H9 (cell line): ENCODE measurements around the gene AHI1. TPM values are rescaled to one million over a fixed set of nuclear protein-coding genes. Genes with fewer than 3 reads are reported as not detected.

Experiments
- DNase-seq: peaks from one replicate; pipeline ENCODE4 v3.0.0-alpha.2; 2017
- H2AFZ ChIP-seq: one replicate; pipeline ENCODE4 v1.6.1; 2013; ENCODE audit warnings: mild to moderate bottlenecking, low read length, control low read depth, moderate library complexity
- H2AK5ac ChIP-seq: 2 replicates; pipeline ENCODE4 v1.6.1; 2013; ENCODE audit warnings: low read length, control low read depth, mixed read lengths; ENCODE audit not compliant: insufficient read length
- H2BK120ac ChIP-seq: one replicate; pipeline ENCODE4 v1.6.1; 2013; ENCODE audit warnings: low read depth, mild to moderate bottlenecking, low read length, control low read depth, inconsistent platforms; ENCODE audit not compliant: poor library complexity, severe bottlenecking
- H2BK12ac ChIP-seq: 2 replicates; pipeline ENCODE4 v1.6.1; 2013; ENCODE audit warnings: low read length, control low read depth, mixed read lengths, low read depth; ENCODE audit not compliant: insufficient read length
- H2BK15ac ChIP-seq: 2 replicates; pipeline ENCODE4 v1.6.1; 2013; ENCODE audit warnings: low read depth, low read length, control low read depth
- H2BK20ac ChIP-seq: one replicate; pipeline ENCODE4 v1.6.1; 2013; ENCODE audit warnings: low read depth, mild to moderate bottlenecking, low read length, control low read depth, inconsistent platforms; ENCODE audit not compliant: poor library complexity, severe bottlenecking
- H2BK5ac ChIP-seq: 2 replicates; pipeline ENCODE4 v1.6.1; 2013; ENCODE audit warnings: low read length, control low read depth, mixed read lengths; ENCODE audit not compliant: insufficient read length
- H3K14ac ChIP-seq: 2 replicates; pipeline ENCODE4 v1.6.1; 2013; ENCODE audit warnings: low read length, control low read depth; ENCODE audit not compliant: insufficient read depth
- H3K18ac ChIP-seq: 2 replicates; pipeline ENCODE4 v1.6.1; 2013; ENCODE audit warnings: low read depth, mild to moderate bottlenecking, mixed read lengths, low read length, control low read depth; ENCODE audit not compliant: insufficient read length
- H3K23ac ChIP-seq: 2 replicates; pipeline ENCODE4 v1.6.1; 2013; ENCODE audit warnings: low read length, control low read depth, mixed read lengths, low read depth; ENCODE audit not compliant: insufficient read length
- H3K23me2 ChIP-seq: 2 replicates; pipeline ENCODE4 v1.6.1; 2013; ENCODE audit warnings: low read depth, mild to moderate bottlenecking, mixed read lengths, low read length, control low read depth; ENCODE audit not compliant: insufficient read length, poor library complexity, severe bottlenecking
- H3K27ac ChIP-seq: 2 replicates; pipeline ENCODE4 v1.5.1; 2013; ENCODE audit warnings: low read length, control low read depth, mixed read lengths, low read depth; ENCODE audit not compliant: insufficient read length
- H3K27me3 ChIP-seq: 2 replicates; pipeline ENCODE4 v1.6.1; 2013; ENCODE audit warnings: low read length, control low read depth, inconsistent platforms; ENCODE audit not compliant: insufficient read depth
- H3K4ac ChIP-seq: 2 replicates; pipeline ENCODE4 v1.6.1; 2013; ENCODE audit warnings: low read depth, mild to moderate bottlenecking, control low read depth, inconsistent platforms, low read length, moderate library complexity
- H3K4me1 ChIP-seq: 2 replicates; pipeline ENCODE4 v1.6.1; 2013; ENCODE audit warnings: low read length, control low read depth, inconsistent platforms; ENCODE audit not compliant: insufficient read depth
- H3K4me2 ChIP-seq: 2 replicates; pipeline ENCODE4 v1.6.1; 2013; ENCODE audit warnings: low read length, control low read depth, mixed read lengths; ENCODE audit not compliant: insufficient read length, insufficient read depth
- H3K56ac ChIP-seq: 2 replicates; pipeline ENCODE4 v1.6.1; 2013; ENCODE audit warnings: low read depth, mild to moderate bottlenecking, mixed read lengths, low read length, control low read depth; ENCODE audit not compliant: insufficient read length
- H3K79me1 ChIP-seq: 2 replicates; pipeline ENCODE4 v1.6.1; 2013; ENCODE audit warnings: low read depth, mild to moderate bottlenecking, moderate library complexity, low read length, control low read depth, inconsistent platforms; ENCODE audit not compliant: insufficient read depth, poor library complexity, severe bottlenecking
- H3K79me2 ChIP-seq: 2 replicates; pipeline ENCODE4 v1.6.1; 2013; ENCODE audit warnings: low read length, control low read depth, inconsistent platforms; ENCODE audit not compliant: insufficient read depth
- H3K9ac ChIP-seq: 2 replicates; pipeline ENCODE4 v1.6.1; 2013; ENCODE audit warnings: low read length, control low read depth, mixed read lengths; ENCODE audit not compliant: insufficient read length; ENCODE audit errors: extremely low read depth
- H3K9me3 ChIP-seq: one replicate; pipeline ENCODE4 v1.6.1; 2013; ENCODE audit warnings: low read depth, low read length, inconsistent platforms; ENCODE audit not compliant: control insufficient read depth
- H3T11ph ChIP-seq: one replicate; pipeline ENCODE4 v1.6.1; 2013; ENCODE audit warnings: mild to moderate bottlenecking, low read length, control low read depth, inconsistent platforms
- H4K20me1 ChIP-seq: one replicate; pipeline ENCODE4 v1.6.1; 2013; ENCODE audit not compliant: control insufficient read depth, insufficient read length, insufficient read depth
- H4K5ac ChIP-seq: 2 replicates; pipeline ENCODE4 v1.6.1; 2013; ENCODE audit warnings: low read depth, mild to moderate bottlenecking, mixed read lengths, low read length, control low read depth; ENCODE audit not compliant: insufficient read length
- H4K8ac ChIP-seq: replicated peaks from 2 replicates; pipeline ENCODE4 v1.6.1; 2013; ENCODE audit warnings: low read length, control low read depth, mixed read lengths, low read depth; ENCODE audit not compliant: insufficient read length
- H4K91ac ChIP-seq: 2 replicates; pipeline ENCODE4 v1.6.1; 2013; ENCODE audit warnings: low read depth, mild to moderate bottlenecking, moderate library complexity, mixed read lengths, low read length, control low read depth; ENCODE audit not compliant: insufficient read length
- H3K27ac Mint-ChIP-seq, 3 experiments: 2 replicates in 2 of 3; 3 replicates in 1 of 3; pipeline ENCODE4 v1.8.0; 2020 to 2021; ENCODE audit warnings: mixed read lengths in 3 of 3, mild to moderate bottlenecking in 1 of 3, moderate library complexity in 1 of 3
- H3K27me3 Mint-ChIP-seq: 2 replicates; pipeline ENCODE4 v1.8.0; 2021; ENCODE audit warnings: low read depth, mild to moderate bottlenecking, moderate library complexity, mixed read lengths
- H3K36me3 Mint-ChIP-seq, 3 experiments: 2 replicates in 2 of 3; 3 replicates in 1 of 3; pipeline ENCODE4 v1.8.0; 2020 to 2021; ENCODE audit warnings: low read depth in 3 of 3, mixed read lengths in 3 of 3; ENCODE audit not compliant: insufficient read depth in 1 of 3
- H3K4me1 Mint-ChIP-seq, 2 experiments: 2 replicates each; pipeline ENCODE4 v1.8.0; 2020; ENCODE audit warnings: mixed read lengths in 2 of 2
- H3K4me3 Mint-ChIP-seq, 2 experiments: 2 replicates in 1 of 2; 3 replicates in 1 of 2; pipeline ENCODE4 v1.8.0; 2020 to 2021; ENCODE audit warnings: mild to moderate bottlenecking in 2 of 2, mixed read lengths in 2 of 2, moderate library complexity in 1 of 2
- H3K9me3 Mint-ChIP-seq, 2 experiments: 2 replicates in 1 of 2; 3 replicates in 1 of 2; pipeline ENCODE4 v1.8.0; 2020; ENCODE audit warnings: mild to moderate bottlenecking in 2 of 2, mixed read lengths in 2 of 2, moderate library complexity in 1 of 2
- CTCF ChIP-seq: fragments of 200-600 bp; sonication (generic); conservative IDR thresholded peaks from 3 replicates; pipeline ENCODE4 v1.8.0; 2021; ENCODE audit warnings: antibody characterized with exemption, mild to moderate bottlenecking
- WGBS: extraction: QIAGEN DNeasy Blood & Tissue Kit; methylation state at CpG from one replicate; pipeline ENCODE4 v1.1.7; 2013; ENCODE audit warnings: missing lambda C conversion rate, low lambda C conversion rate, mixed read lengths; ENCODE audit not compliant: insufficient read length; ENCODE audit errors: extremely low coverage; 5-methylcytosine and 5-hydroxymethylcytosine counted together
- total RNA-seq: library from RNA; stranded (reverse); gene quantifications from 2 replicates; pipeline ENCODE4 v1.2.1, GENCODE V29; 2021

AHI1 gene
- total RNA-seq, 1 experiment from 2014 or later: 9.9 TPM

GRCh38 chr6:135283926-135284325 is 213.6 kb downstream of the AHI1 start:
- no peak overlapping the region for H3K4me2 ChIP-seq
- H2AK5ac ChIP-seq: no peak overlapping the region
- H3K4me1 ChIP-seq: no peaks in the 10 kb centered on the region
- no peak overlapping the region for H3K4ac ChIP-seq
- no peak overlapping the region for H3K9ac ChIP-seq
- no peak overlapping the region for H2BK20ac ChIP-seq
- no peak overlapping the region for H4K5ac ChIP-seq
- H3T11ph ChIP-seq: no peak overlapping the region
- no peaks in the 10 kb centered on the region for H3K27me3 Mint-ChIP-seq
- H3K56ac ChIP-seq: no peak overlapping the region
- H3K23ac ChIP-seq: no peak overlapping the region
- H2AFZ ChIP-seq: no peak overlapping the region
- H3K4me3 Mint-ChIP-seq: no peak overlapping the region
- peaks cover 0 to 5% of the 10 kb centered on the region in 2 experiments; a peak in 1 of 4 replicates for H3K4me1 Mint-ChIP-seq
- no peak overlapping the region for H4K8ac ChIP-seq
- no peak overlapping the region for H2BK5ac ChIP-seq
- no peak overlapping the region for H2BK120ac ChIP-seq
- no CpG with 5 or more reads among the region's 2 CpGs for WGBS
- no peaks in the 10 kb centered on the region for H3K9me3 ChIP-seq
- H3K9me3 Mint-ChIP-seq: no peaks in the 10 kb centered on the region; a peak in 1 of 5 replicates
- H3K14ac ChIP-seq: no peak overlapping the region
- no peak overlapping the region for H4K91ac ChIP-seq
- no peaks in the 10 kb centered on the region for H4K20me1 ChIP-seq
- no peak overlapping the region for H3K27ac ChIP-seq
- no peaks in the 10 kb centered on the region for H3K23me2 ChIP-seq
- no peak overlapping the region for H3K18ac ChIP-seq
- no peaks in the 10 kb centered on the region for H3K79me1 ChIP-seq
- no peaks in the 10 kb centered on the region for H3K79me2 ChIP-seq
- H3K36me3 Mint-ChIP-seq: no peaks in the 10 kb centered on the region
- H3K27me3 ChIP-seq: no peaks in the 10 kb centered on the region
- no peak overlapping the region for H2BK12ac ChIP-seq
- TF ChIP-seq CTCF: no peak
- no peak overlapping the region for H2BK15ac ChIP-seq
- H3K27ac Mint-ChIP-seq: no peak overlapping the region
- no peak for DNase-seq
